Thyroid gland (tissue), 4 donors: ENCODE measurements around the gene SUN2. TPM values are rescaled to one million over a fixed set of nuclear protein-coding genes. Genes with fewer than 3 reads are reported as not detected.

Experiments used
- DNase-seq, 2 donors: peaks; one replicate each; pipeline ENCODE4 v3.0.0-alpha.2; 2019
- H3K27ac ChIP-seq, 3 donors: fragments of 200-600 bp; sonication (generic); 1 replicate in 2 of 3; 2 replicates in 1 of 3; pipeline ENCODE4 v1.5.1; 2016 to 2019; ENCODE audit warnings: mild to moderate bottlenecking in 1 of 3, moderate library complexity in 1 of 3
- H3K27me3 ChIP-seq: fragments of 200-600 bp; sonication (generic); one replicate; pipeline ENCODE4 v1.5.1; 2019
- H3K36me3 ChIP-seq, 2 donors: fragments of 200-600 bp; sonication (generic); one replicate each; pipeline ENCODE4 v1.5.1; 2016 to 2019
- H3K4me1 ChIP-seq, 2 donors: fragments of 200-600 bp; sonication (generic); one replicate each; pipeline ENCODE4 v1.5.1; 2017 to 2019
- H3K4me3 ChIP-seq, 3 donors: fragments of 200-600 bp; sonication (generic); replicated peaks in 1 of 3; 1 replicate in 2 of 3; 2 replicates in 1 of 3; pipeline ENCODE4 v1.5.1; 2016; ENCODE audit warnings: mild to moderate bottlenecking in 1 of 3
- H3K9me3 ChIP-seq: fragments of 200-600 bp; sonication (generic); one replicate; pipeline ENCODE4 v1.5.1; 2017
- POLR2A ChIP-seq, 2 donors: fragments of 450-650 bp; IDR thresholded peaks; one replicate each; pipeline ENCODE4 v1.6.1; 2017; ENCODE audit warnings: antibody characterized with exemption in 2 of 2, mild to moderate bottlenecking in 2 of 2, moderate library complexity in 1 of 2
- WGBS, 2 donors: methylation state at CpG; one replicate each; pipeline ENCODE4 v1.1.5; 2017; 5-methylcytosine and 5-hydroxymethylcytosine counted together
- intact Hi-C: fragments of 100-400 bp; cut with DNase I; formaldehyde crosslinking; loops from one replicate; pipeline ENCODE4 v1.15.1; 2023
- total RNA-seq, 4 donors: library from RNA; depleted of rRNA; stranded (reverse); fragments of >200 nt; gene quantifications; one replicate each; pipeline ENCODE4 v1.2.3, GENCODE V29; 2016
- TF ChIP-seq, protein P1 (sequence below), 6 experiments: fragments of 200-600 bp in 3 of 6; fragments of 450-650 bp in 3 of 6; sonication (generic) in 3 of 6; IDR thresholded peaks; one replicate each; pipeline ENCODE4 v1.5.1; 2016 to 2019; ENCODE audit warnings: antibody characterized with exemption in 6 of 6, mild to moderate bottlenecking in 2 of 6, inconsistent platforms in 1 of 6, moderate library complexity in 1 of 6

The SUN2 gene
- total RNA-seq, 4 donors from 2014 or later, result 137 to 356 (median 153) TPM

GRCh38 chr22:38777087-38777671 is 21.4 kb upstream of the SUN2 start:
- Histone ChIP-seq H3K4me3 (no peak overlapping the region), H3K27me3 (no peaks in the 10 kb centered on the region), H3K27ac (no peak overlapping the region), H3K9me3 (no peaks in the 10 kb centered on the region), H3K4me1 (no peaks in the 10 kb centered on the region), H3K36me3 (peaks cover 15 to 16% of the 10 kb centered on the region in 2 donors)
- intact Hi-C loops, result loop anchor here (10.0 kb wide), 2 partner anchors 88 to 348 kb away; no protein-coding TSS in a partner anchor
- 90 to 92% methylated on average over 24 to 27 of the region's 27 CpGs for WGBS, 2 donors
- no peak for DNase-seq
- TF ChIP-seq POLR2A (IDR thresholded peaks at IDR 0.05), result no peak
- TF ChIP-seq, protein P1, sequence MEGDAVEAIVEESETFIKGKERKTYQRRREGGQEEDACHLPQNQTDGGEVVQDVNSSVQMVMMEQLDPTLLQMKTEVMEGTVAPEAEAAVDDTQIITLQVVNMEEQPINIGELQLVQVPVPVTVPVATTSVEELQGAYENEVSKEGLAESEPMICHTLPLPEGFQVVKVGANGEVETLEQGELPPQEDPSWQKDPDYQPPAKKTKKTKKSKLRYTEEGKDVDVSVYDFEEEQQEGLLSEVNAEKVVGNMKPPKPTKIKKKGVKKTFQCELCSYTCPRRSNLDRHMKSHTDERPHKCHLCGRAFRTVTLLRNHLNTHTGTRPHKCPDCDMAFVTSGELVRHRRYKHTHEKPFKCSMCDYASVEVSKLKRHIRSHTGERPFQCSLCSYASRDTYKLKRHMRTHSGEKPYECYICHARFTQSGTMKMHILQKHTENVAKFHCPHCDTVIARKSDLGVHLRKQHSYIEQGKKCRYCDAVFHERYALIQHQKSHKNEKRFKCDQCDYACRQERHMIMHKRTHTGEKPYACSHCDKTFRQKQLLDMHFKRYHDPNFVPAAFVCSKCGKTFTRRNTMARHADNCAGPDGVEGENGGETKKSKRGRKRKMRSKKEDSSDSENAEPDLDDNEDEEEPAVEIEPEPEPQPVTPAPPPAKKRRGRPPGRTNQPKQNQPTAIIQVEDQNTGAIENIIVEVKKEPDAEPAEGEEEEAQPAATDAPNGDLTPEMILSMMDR (IDR thresholded peaks at IDR 0.05), result no peak

GRCh38 chr22:38776086-38776485 is 20.3 kb upstream of the SUN2 start:
- TF ChIP-seq, protein P1 (IDR thresholded peaks at IDR 0.05), result no peak
- no peak for TF ChIP-seq POLR2A (IDR thresholded peaks at IDR 0.05)
- Histone ChIP-seq H3K4me3 (no peak overlapping the region), H3K27ac (no peak overlapping the region), H3K4me1 (no peaks in the 10 kb centered on the region), H3K27me3 (no peaks in the 10 kb centered on the region), H3K9me3 (no peaks in the 10 kb centered on the region), H3K36me3 (peaks cover 11 to 12% of the 10 kb centered on the region in 2 donors)
- intact Hi-C loops, result loop anchor here (10.0 kb wide), 2 partner anchors 89 to 349 kb away; no protein-coding TSS in a partner anchor
- 60 to 61% methylated on average over 6 of the region's 6 CpGs for WGBS, 2 donors
- DNase-seq, result no peak

- H3K36me3 ChIP-seq, result peaks cover 8 to 9% of the 10 kb centered on the region in 2 donors
- WGBS, 2 donors, result 72 to 80% methylated on average over 11 to 12 of the region's 13 CpGs
- no peaks in the 10 kb centered on the region for H3K9me3 ChIP-seq
- H3K4me3 ChIP-seq, result no peak overlapping the region
- TF ChIP-seq, protein P1 (IDR thresholded peaks at IDR 0.05), result no peak
- TF ChIP-seq POLR2A (IDR thresholded peaks at IDR 0.05), result no peak
- no peak for DNase-seq
- H3K27ac ChIP-seq, result no peak overlapping the region
- H3K4me1 ChIP-seq, result no peaks in the 10 kb centered on the region
- no peaks in the 10 kb centered on the region for H3K27me3 ChIP-seq
- intact Hi-C loops, result loop anchor here (10.0 kb wide), 2 partner anchors 89 to 349 kb away; no protein-coding TSS in a partner anchor
Measured at GRCh38 chr22:38775656-38776055, 19.9 kb upstream of the SUN2 start.

GRCh38 chr22:38774496-38775166 is 18.8 kb upstream of the SUN2 start:
- no peaks in the 10 kb centered on the region for H3K27me3 ChIP-seq
- no peak for DNase-seq
- intact Hi-C loops, result loop anchor here (10.0 kb wide), 2 partner anchors 90 to 350 kb away; no protein-coding TSS in a partner anchor
- H3K4me3 ChIP-seq, result no peak overlapping the region
- H3K9me3 ChIP-seq, result no peaks in the 10 kb centered on the region
- WGBS, 2 donors, result 81 to 90% methylated on average over 10 to 11 of the region's 11 CpGs
- TF ChIP-seq, protein P1 (IDR thresholded peaks at IDR 0.05), result no peak
- TF ChIP-seq POLR2A (IDR thresholded peaks at IDR 0.05), result no peak
- no peak overlapping the region for H3K27ac ChIP-seq
- no peaks in the 10 kb centered on the region for H3K4me1 ChIP-seq
- H3K36me3 ChIP-seq, result no peaks in the 10 kb centered on the region
